ENCODE measurements around the gene CEP290.
"Not testable (repeated sequence)": the region's sequence is repeated elsewhere in the genome, so short reads cannot be mapped to it uniquely, and the experiment has no call there.

The CEP290 gene

DNA sequence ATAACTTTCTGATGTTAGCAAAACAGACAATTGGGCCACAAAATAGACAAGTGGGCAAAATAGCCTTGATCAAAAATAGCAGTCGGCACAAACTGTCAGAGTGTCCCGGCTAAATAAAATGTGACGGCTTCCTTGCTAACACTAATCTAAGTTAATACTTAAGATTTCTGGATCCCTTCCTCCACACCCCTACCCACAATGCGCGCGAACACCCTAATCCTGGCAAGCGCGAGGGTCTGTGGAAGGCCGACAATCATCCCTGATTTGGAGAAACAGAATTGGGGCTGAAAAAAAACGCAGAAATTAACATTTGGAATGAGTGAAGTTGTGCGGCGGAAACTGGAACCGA lies 489 bp downstream of the CEP290 start:
- DNase-seq (ENCODE audit: low read depth): no peak

DNA sequence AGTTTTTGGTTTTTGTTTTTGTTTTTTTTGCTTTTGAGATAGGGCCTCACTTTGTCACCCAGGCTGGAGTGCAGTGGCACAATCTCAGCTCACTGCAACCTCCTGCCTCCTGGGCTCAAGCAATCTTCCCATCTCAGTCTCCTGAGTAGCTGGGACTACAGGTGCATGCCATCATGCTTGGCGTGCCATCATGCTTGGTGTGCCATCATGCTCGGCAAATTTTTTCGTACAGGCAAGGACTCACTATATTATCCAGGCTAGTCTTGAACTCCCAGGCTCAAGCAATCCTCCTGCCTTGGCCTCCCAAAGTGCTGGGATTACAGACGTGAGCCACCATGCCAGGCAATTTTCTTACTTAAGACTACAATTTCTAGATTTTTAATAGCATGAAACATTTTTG lies 2.2 kb downstream of the CEP290 start:
- not testable (repeated sequence) for DNase-seq (ENCODE audit: low read depth)

DNA sequence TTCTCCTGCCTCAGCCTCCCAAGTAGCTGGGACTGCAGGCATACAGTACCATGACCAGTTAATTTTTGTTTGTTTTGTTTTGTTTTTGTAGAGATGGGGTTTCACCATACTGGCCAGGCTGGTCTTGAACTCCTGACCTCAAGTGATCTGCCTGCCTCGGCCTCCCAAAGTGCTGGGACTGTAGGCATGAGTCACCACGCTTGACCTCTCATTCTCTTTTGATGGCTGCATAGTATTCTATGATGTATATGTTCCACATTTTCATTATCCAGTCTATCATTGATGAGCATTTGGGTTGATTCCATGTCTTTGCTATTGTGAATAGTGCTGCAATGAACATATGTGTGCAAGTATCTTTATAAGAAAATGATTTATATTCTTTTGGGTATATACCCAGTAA lies 8.7 kb downstream of the CEP290 start:
- DNase-seq (ENCODE audit: low read depth): not testable (repeated sequence)

DNA sequence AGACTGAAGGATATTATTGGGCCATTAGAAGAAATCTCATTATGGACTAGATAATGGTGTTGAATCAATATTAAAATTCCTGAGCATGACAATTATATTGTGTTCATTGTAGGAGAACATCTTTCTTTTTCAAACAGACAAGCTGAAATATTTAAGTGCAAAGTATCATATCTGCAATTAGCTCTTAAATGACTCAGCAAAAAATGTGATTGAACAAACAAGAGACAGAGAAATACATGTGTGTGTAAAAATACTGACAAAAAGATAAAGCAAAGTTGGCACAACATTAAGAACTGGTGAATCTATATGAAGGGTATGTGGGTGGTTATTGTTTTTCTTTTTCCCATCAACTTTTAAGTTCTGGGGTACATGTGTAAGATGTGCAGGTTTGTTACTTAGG lies 9.5 kb downstream of the CEP290 start:
- no peak for DNase-seq (ENCODE audit: low read depth)

DNA sequence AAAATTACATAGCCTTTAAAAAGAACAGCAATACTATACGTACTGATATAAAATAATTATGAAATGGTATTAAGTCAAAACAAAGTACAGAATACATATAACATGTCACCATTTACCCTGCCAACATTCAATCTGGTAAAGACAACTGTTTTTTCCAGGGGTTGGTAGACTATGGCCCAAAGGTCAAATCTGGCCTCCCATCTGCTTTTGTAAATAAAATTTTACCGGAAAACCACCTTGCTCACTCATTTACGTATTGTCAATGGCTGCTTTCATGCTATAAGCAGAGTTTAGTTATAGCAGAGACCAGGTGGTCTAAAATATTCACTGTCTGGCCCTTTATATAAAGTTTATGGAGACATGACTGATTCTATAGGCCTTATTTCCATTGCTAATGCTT lies 14.0 kb downstream of the CEP290 start:
- DNase-seq (ENCODE audit: low read depth): no peak

DNA sequence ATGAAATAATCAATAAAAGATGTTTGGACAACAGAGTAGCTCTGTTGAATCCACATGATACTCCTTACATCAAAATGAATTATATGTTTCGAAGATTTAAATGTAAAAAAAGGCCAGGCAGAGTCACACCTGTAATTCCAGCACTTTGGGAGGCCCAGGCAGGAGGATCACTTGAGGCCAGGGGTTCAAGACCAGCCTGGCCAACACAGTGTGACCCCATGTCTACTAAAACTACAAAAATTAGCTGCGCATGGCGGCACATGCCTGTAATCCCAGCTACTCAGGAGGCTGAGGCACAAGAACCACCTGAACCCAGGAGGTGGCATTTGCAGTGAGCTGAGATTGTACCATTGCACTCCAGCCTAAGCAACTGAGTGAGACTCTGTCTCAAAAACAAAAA lies 14.8 kb downstream of the CEP290 start:
- DNase-seq (ENCODE audit: low read depth): no peak

DNA sequence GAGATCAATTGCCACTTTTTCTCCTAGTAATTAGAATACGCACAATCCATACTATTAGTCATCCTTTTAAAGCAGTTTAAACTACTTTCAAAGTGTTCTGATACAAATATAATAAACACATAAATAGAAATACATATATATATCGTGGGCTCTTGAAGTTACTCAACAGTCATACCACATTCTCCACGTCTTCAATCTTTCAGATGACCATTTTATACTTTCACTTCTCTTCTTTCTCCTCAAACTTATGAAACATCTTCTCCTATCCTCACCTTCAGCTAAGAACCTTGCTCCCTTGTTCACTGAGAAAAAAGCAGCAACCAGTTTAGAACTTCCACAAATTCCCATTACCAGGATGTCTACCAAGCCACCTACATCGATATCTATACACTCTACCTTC lies 19.2 kb downstream of the CEP290 start:
- DNase-seq (ENCODE audit: low read depth): no peak

DNA sequence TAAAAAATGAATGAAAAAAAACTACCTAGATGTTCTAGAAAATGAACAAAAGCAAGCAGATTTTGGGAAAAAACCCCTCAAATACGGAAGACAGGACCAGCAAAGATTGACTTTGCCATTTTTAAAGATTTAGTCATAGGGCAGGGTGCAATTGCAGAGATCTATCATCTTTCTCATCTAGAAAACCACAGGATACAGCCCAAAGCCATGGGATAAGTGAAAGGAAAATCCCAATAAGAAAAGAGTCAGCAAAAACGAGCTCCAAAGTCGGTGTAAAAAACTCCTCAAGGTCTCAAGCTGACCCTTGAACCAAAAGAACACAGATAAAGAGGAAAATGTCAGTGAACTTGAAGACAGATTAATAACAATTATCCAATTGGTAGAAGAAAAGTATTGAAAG lies 28.0 kb downstream of the CEP290 start:
- DNase-seq (ENCODE audit: low read depth): no peak

DNA sequence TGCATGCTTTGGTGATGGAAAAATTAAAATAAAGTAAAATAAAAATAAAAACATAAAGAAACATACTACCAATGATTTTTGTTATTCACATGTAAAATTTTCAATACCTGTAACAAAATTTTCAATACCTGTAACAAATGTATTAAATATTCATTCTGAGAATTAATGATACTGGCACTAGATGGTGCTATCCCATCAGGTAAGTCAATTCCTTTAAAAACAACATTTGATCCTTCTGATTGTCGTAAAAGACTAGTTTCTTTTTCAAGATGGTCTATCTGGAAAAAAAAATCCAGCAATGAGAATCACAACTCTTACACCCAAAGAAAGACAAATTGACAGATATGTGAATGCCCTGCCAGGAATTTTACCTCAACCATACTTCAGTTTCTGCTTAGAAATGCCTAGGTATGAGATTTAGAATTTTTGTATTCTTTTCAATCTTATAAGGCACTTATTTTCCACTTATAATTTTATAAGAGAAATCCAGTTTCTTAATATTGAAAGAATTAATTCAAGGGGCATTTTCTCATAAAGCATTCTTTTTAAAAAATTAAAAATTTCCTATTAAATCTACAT lies 30.7 kb downstream of the CEP290 start:
- no peak for DNase-seq (ENCODE audit: low read depth)

DNA sequence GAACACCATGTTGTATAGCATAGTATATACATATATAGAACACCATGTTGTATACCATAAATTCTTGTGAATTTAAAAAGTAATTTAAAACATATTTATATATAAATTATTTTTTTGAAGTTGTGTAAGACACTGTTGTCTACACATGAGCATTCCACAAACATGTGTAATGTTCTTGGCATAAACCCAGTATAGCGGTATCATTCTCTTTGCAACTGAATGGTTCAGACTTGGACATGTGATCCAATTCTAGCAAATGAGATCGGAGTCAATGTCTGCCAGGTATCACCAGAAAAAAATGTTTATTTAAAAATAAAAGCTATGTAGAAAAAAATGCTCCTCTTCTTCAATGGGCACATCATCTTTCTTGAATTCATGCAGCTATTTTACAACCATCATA lies 33.9 kb downstream of the CEP290 start:
- DNase-seq (ENCODE audit: low read depth): no peak

DNA sequence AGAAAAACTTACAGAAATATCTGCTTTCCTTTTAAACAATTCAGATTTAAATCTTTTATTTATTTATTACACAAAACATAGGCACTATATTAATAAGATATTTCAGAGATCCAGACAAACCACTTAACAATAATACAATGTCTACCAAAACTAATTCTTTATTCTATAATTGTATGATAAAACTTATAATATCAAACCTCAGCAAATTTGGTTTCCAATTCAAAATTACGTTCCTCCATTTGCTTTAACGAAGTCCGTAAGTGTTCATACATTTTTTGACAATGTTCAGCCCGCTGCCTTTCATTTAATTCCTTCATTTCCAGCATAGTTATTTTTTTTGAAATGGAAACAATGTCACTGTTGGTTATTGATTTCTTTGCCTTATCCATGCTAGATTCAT lies 48.3 kb downstream of the CEP290 start:
- DNase-seq (ENCODE audit: low read depth): no peak

DNA sequence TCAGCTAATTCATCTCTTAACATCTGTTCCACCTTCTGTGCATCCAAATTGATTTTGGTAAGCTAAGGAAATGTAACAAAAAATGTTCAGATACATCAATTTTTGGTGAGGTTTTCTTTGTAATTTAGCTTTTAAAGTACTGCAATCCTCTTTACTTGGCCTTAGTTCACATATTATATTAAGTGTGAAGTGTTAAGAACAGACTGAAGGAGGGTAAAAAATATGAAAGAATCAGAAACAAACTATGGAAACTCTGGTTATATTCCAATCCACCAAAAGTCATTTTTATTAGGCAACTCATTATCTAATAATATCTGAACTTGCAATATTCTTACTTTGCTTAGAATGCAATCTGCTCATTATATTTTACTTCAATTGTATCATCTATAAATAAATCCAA lies 49.1 kb downstream of the CEP290 start:
- no peak for DNase-seq (ENCODE audit: low read depth)

DNA sequence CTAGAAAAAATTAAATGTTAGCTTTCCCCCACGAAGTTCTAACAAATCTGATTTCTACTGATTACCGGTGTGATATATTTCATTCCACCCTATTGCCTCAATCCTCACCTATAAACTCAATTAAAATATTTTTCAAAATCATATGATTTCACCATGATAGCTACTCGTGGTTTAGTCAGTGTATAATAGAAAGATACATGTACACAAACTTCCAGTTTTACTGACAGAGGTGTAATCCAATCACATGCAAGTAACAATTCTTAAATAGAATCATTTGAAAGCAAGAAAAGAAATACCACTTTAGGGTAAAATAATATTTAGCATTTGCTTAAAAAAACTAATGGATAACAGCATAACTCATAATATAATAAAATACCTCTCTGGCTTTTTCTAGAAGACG lies 57.7 kb downstream of the CEP290 start:
- no peak for DNase-seq (ENCODE audit: low read depth)

DNA sequence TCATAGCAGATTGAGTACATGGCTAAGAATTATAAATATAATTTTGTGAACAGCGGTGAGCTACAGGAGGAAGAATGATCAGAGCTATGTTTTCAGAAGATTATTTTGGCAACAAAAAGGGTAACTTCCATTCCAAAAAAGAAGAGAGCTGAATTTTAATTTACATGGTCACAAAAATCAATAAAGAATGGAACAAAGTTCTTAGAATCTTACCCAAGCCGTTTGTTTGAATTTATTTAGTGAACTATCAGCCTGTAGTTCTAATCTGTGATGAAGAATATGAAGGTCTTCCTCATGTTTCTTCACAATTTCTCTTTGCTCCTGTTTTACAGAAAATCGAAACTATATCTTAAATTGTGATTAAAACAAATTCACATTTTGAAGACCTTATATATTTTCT lies 58.3 kb downstream of the CEP290 start:
- DNase-seq (ENCODE audit: low read depth): no peak

DNA sequence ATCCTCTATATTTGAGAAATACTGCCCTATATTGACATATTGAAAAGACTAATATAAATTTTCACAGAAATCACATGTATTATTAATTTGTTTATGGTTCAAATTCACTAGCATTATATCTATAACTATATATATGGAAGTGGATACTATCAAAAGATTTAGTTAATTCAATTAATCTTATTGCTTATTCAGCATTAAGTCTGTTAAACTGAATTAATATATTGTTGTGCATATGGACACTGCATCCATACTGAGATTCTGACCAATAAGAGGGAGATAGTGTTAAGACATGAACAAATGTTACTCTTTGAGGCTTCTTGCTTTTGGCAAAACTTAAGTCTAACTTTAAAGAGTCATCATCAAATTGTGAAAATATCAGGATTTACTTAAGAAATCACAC lies 60.6 kb downstream of the CEP290 start:
- no peak for DNase-seq (ENCODE audit: low read depth)

DNA sequence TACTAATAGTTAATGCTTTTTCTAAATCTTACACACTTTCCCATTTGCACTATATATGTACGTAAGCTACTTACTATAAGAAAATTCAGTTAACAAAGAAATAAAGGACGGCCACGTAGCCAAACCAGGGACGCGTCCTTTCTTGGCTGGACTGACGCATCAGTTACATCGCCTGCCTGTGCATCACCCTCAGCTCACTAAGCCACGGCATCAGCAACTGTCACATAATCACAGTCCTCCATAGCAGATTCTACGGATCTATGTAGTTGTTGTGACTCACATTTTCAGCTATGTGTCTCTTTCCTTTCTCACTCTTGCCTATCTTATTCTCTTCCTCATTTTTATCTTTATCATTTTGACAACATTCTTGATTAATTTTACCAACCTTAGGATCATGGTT lies 74.6 kb downstream of the CEP290 start:
- DNase-seq (ENCODE audit: low read depth): no peak

DNA sequence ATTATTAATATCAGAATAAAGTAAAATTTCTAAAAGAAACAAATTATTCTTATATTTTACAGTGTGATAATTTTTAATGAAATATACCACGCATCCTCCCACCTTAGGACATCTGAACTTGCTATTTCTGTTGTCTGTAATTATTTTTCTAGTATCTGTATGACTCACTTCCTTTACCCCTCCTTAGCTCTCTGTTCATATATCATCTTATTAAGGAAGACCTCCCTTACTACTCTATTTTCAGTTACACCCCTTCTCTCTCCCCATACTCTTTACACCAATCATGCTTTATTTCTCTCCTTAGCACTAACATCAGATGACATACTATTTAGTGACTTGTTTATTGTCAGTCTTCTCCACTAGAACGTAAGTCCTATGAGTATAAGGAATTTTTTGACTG lies 78.5 kb downstream of the CEP290 start:
- no peak for DNase-seq (ENCODE audit: low read depth)

DNA sequence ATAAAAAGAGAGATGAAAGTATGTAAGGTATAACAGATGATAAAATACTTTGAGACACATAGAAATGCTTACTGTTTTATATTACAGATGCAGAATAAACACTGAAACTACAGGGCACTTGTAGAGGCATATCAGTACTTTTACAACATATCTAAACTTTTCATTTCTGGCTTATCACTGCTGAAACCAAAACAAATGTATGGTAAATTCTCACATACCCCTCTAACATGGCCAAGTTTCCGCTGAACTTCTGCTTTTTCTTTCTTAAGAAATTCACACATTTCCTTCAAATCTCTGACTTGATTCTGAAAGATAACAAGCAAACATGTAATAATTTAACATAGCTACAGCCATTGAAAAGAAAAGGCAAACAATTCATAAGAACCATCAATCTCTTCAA lies 79.4 kb downstream of the CEP290 start:
- no peak for DNase-seq (ENCODE audit: low read depth)

DNA sequence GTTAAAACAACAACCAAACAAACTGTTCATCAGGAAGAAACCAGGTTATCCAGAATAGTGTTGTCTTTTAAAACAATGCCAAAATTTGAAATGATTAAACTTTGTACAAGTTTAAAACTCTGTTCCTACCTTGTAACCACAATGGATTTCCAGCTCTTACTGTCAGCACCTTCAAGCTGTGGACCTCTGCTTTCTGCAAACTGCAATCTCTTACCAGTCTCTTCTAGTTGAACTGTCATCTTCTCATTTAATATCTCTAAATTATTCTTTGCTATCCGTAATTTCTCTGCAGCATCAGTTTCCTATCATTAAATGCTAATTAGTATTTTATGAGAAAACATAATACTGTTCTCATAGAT lies 83.2 kb downstream of the CEP290 start:
- DNase-seq (ENCODE audit: low read depth): no peak

DNA sequence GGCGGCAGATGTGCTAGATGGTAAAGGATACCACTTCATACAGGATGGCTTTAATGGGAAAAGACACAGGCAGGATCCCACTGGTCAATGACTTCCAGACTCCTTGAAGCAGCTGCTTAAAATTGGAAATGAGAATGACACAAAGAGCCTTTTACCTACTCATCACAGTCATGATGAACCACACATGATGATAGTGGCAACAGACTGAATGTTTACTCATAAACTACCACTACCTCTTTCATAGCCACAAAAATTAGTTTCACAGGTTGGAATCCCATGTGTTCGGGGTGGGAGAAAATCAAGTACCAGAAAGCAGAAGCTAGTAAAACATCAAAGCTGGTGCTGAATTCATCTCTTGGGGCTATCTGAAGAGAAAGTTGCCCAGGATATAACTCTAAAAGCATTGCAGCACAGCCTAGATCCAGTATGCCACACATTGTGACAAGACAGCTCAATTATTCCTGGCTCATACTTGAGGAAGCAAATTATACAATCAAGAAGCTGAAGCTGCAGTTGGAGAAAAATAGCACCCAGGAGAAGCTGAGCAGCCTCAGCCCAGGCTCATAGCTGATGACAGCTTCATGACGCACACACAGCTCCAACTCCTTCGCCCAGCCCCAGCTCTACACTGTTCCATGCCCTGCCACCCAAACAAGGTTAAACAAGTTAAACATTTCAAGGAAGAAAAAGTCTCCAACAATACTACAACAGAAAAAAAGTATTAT lies 83.7 kb downstream of the CEP290 start:
- no peak for DNase-seq (ENCODE audit: low read depth)

DNA sequence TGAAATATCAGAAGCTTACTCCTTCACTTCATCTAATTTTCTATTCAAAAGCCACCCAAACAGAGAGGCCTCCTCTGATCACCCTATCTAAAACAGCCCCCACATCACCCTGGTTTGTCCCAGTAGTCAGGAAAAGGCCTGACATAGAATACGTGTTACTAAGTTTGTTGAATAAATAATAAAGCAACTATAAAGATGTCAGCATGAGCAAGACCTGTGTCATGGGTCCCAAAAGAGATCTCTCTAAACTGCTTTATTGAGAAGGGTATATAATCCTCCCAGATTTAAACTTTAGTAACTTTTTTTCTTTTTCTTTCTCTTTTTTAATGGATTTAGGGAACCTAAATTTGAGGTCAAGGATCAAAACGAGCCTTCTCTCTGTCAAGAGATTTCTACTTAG lies 85.3 kb downstream of the CEP290 start:
- DNase-seq (ENCODE audit: low read depth): no peak

DNA sequence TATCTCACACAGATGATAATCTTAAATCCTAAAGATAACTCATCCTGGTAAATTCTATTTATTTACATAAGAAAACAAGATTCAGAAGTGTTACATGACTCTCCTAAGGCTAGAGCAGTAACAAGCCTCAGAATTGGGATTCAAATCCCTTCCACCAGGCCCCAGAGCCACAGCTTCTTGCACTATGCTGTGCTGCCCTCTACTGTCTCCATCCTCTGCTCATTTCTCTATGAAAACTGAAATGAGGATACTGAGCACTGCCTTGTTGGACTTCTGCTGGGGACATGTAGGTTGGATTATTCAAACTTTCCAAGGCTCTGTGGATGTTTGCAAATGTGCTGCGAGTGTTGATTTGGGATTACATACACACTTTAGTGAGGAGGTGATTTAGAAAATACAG lies 89.2 kb downstream of the CEP290 start:
- no peak for DNase-seq (ENCODE audit: low read depth)

DNA sequence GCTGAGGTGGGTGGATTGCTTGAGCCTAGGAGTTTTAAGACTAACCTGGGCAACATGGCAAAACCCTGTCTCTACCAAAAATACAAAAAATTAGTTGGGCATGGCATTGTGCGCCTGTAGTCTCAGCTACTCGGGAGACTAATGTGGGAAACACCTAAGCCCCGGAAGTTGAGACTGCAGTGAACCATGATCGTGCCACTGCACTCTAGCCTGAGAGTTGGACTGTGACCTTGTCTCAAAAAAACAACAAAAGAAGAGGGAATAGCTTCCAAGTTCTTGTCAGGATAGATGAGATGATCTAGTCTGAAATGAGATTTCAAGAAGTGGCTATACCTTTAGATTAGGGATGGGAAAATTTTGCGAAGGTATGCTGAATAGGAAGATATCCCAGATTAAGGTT lies 97.9 kb downstream of the CEP290 start:
- DNase-seq (ENCODE audit: low read depth): no peak

DNA sequence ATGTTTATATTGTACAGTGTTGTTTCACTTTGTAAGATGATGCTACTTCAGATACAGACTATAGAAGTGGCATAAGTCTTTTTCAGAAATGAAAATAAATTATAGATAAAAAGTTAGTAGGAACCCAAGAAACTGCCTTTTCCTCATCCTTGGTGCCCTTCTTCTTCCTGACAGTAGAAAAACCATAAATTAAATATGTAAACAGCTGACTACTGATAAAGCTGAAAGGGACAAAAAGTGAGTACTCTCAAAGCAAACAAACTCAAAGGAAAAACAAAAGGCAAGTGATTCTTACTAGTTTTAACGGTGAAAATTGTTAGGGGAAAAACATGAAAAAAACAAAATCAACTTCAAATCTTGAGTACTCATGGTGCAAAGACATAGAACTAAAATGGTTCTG lies 104.1 kb downstream of the CEP290 start:
- no peak for DNase-seq (ENCODE audit: low read depth)

Measured in stimulated activated CD8-positive, alpha-beta memory T cell treated with anti-CD3 and anti-CD28 coated beads, Interleukin-7, amount 100 ng/mL, for 24 hours (primary cell).